Smooth muscle cell (in vitro differentiated cells): ENCODE measurements around the gene PNISR. TPM values are rescaled to one million over a fixed set of nuclear protein-coding genes. Genes with fewer than 3 reads are reported as not detected.

Experiments used
- DNase-seq: peaks from one replicate; lab custom pipeline; 2025; ENCODE audit not compliant: unreplicated experiment; lab: John Stamatoyannopoulos, UW
- H2AFZ ChIP-seq: fragments of 200-600 bp; sonication (generic); 2 replicates; pipeline ENCODE4 v1.6.0; 2016; ENCODE audit warnings: antibody characterized with exemption, low read depth, mild to moderate bottlenecking
- H3F3A ChIP-seq: fragments of 200-600 bp; sonication (generic); 2 replicates; pipeline ENCODE4 v1.6.0; 2017; ENCODE audit warnings: antibody characterized with exemption, low read depth
- H3K27ac ChIP-seq: fragments of 200-600 bp; sonication (generic); 2 replicates; pipeline ENCODE4 v1.5.1; 2016; ENCODE audit warnings: low read depth, mild to moderate bottlenecking
- H3K27me3 ChIP-seq: fragments of 200-600 bp; sonication (generic); 2 replicates; pipeline ENCODE4 v1.6.1; 2016; ENCODE audit warnings: low read depth, mild to moderate bottlenecking
- H3K36me3 ChIP-seq: fragments of 200-600 bp; sonication (generic); 2 replicates; pipeline ENCODE4 v1.5.1; 2016; ENCODE audit warnings: low read depth
- H3K4me1 ChIP-seq: fragments of 200-600 bp; sonication (generic); 2 replicates; pipeline ENCODE4 v1.5.1; 2016; ENCODE audit warnings: low read depth
- H3K4me2 ChIP-seq: fragments of 200-600 bp; sonication (generic); 2 replicates; pipeline ENCODE4 v1.6.0; 2016; ENCODE audit warnings: mild to moderate bottlenecking
- H3K4me3 ChIP-seq: fragments of 200-600 bp; sonication (generic); 2 replicates; pipeline ENCODE4 v1.5.1; 2016; ENCODE audit warnings: mild to moderate bottlenecking
- H3K79me2 ChIP-seq: fragments of 200-600 bp; sonication (generic); 2 replicates; pipeline ENCODE4 v1.6.0; 2016; ENCODE audit warnings: low read depth, mild to moderate bottlenecking
- H3K9ac ChIP-seq: fragments of 200-600 bp; sonication (generic); 2 replicates; pipeline ENCODE4 v1.6.0; 2016; ENCODE audit warnings: low read depth
- H3K9me3 ChIP-seq: fragments of 200-600 bp; sonication (generic); replicated peaks from 2 replicates; pipeline ENCODE4 v1.5.1; 2016; ENCODE audit warnings: low read depth
- H4K20me1 ChIP-seq: fragments of 200-600 bp; sonication (generic); 2 replicates; pipeline ENCODE4 v1.6.0; 2016; ENCODE audit warnings: low read depth
- WGBS: methylation state at CpG from one replicate; pipeline ENCODE4 v1.1.7; 2016; ENCODE audit warnings: low lambda C conversion rate; 5-methylcytosine and 5-hydroxymethylcytosine counted together
- polyA plus RNA-seq: library from polyadenylated mRNA; unstranded; fragments of >200 nt; fragmentation: Nextera tagmentation; extraction: Ambion mirVana; gene quantifications from 2 replicates; pipeline ENCODE4 v1.2.1, GENCODE V29; 2016
- total RNA-seq: library from RNA; depleted of rRNA; stranded (reverse); fragments of >200 nt; gene quantifications from 2 replicates; pipeline ENCODE4 v1.2.3, GENCODE V29; 2014
- TF ChIP-seq, protein P1 (sequence below): fragments of 200-600 bp; sonication (generic); IDR thresholded peaks from 2 replicates; pipeline ENCODE4 v1.5.1; 2017; ENCODE audit warnings: borderline replicate concordance, mild to moderate bottlenecking, antibody characterized with exemption; ENCODE audit not compliant: insufficient read depth, poor library complexity, severe bottlenecking

The PNISR gene
- total and polyA plus RNA-seq, 2 experiments from 2014 or later = 52.6 to 119 TPM

DNA sequence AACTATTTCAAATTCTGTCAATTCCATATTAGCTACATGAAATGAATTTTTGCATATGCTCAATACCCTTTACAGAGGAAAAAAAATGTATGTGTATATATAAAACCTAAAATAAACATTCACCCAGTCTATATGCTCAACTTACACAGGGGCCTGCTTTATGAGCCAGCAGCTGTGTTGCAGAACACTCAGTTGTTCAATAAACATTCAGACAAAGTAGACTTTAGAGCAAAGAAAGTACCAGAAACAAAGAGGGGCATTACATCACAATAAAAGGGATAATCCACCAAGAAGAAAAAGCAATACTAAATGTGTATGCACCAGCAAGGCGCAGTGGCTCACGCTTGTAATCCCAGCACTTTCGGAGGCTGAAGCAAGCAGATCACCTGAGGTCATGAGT, 40.6 kb downstream of the PNISR start:
- H3K9me3 ChIP-seq = no peaks in the 10 kb centered on the region
- H3K36me3 ChIP-seq = no peaks in the 10 kb centered on the region
- DNase-seq = no peak
- H3K79me2 ChIP-seq = no peaks in the 10 kb centered on the region
- no peak overlapping the region for H3K27ac ChIP-seq
- 93% methylated on average over 3 of the region's 3 CpGs for WGBS
- TF ChIP-seq, protein P1, sequence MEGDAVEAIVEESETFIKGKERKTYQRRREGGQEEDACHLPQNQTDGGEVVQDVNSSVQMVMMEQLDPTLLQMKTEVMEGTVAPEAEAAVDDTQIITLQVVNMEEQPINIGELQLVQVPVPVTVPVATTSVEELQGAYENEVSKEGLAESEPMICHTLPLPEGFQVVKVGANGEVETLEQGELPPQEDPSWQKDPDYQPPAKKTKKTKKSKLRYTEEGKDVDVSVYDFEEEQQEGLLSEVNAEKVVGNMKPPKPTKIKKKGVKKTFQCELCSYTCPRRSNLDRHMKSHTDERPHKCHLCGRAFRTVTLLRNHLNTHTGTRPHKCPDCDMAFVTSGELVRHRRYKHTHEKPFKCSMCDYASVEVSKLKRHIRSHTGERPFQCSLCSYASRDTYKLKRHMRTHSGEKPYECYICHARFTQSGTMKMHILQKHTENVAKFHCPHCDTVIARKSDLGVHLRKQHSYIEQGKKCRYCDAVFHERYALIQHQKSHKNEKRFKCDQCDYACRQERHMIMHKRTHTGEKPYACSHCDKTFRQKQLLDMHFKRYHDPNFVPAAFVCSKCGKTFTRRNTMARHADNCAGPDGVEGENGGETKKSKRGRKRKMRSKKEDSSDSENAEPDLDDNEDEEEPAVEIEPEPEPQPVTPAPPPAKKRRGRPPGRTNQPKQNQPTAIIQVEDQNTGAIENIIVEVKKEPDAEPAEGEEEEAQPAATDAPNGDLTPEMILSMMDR = no peak
- H3K9ac ChIP-seq = no peak overlapping the region
- no peaks in the 10 kb centered on the region for H3K4me1 ChIP-seq
- H3F3A ChIP-seq = no peaks in the 10 kb centered on the region
- no peaks in the 10 kb centered on the region for H4K20me1 ChIP-seq
- no peak overlapping the region for H3K4me3 ChIP-seq
- no peak overlapping the region for H3K4me2 ChIP-seq
- H3K27me3 ChIP-seq = no peaks in the 10 kb centered on the region
- no peak overlapping the region for H2AFZ ChIP-seq

DNA sequence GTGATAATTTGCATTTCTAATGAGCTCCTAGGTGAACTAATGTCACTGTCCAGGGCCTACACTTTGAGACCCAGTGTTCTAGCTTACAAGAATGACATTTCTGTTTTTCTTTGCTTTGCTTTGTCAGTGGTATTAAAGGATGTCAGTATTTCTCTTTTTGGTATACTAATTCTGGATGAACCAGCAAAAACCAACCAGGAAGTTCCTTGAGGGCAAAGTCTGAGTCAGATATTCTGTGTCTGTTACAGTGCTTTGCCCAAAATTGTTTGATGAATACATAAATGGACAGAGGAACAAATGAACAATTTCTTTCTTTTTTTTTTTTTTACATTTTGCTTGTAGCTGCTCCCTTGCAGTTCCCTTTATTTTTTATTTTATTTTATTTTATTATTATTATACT, 46.5 kb downstream of the PNISR start:
- Histone ChIP-seq H3K27ac (no peak overlapping the region), H2AFZ (no peak overlapping the region), H3K9ac (no peak overlapping the region), H3K79me2 (no peaks in the 10 kb centered on the region), H3K27me3 (no peaks in the 10 kb centered on the region), H4K20me1 (no peaks in the 10 kb centered on the region), H3K9me3 (no peaks in the 10 kb centered on the region), H3K36me3 (no peaks in the 10 kb centered on the region), H3K4me1 (no peaks in the 10 kb centered on the region), H3K4me3 (no peak overlapping the region), H3K4me2 (no peak overlapping the region), H3F3A (no peaks in the 10 kb centered on the region)
- DNase-seq = no peak
- TF ChIP-seq, protein P1 = no peak

DNA sequence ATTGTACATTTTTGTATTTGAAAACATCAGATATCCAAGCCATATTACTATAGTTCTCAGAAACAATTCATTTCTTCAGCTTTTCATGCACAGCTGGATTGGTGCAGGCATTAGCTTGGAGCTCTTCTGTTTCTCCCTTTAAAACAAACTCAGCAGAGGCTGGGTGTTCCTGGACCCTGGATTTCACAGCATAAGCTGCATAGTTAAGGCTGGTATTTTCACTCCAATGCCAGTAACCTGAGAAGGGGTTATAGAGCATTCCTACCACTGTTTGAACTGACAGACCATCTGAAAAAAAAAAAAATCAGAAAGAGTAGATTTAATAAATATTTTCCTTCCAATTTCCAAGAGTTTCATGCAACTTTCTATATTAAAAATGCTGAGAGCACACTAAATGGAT, 55.6 kb downstream of the PNISR start:
- no peaks in the 10 kb centered on the region for H3K27me3 ChIP-seq
- no peaks in the 10 kb centered on the region for H3F3A ChIP-seq
- no peak overlapping the region for H3K27ac ChIP-seq
- no peak overlapping the region for H3K4me3 ChIP-seq
- DNase-seq = no peak
- H3K36me3 ChIP-seq = no peaks in the 10 kb centered on the region
- TF ChIP-seq, protein P1 = no peak
- no peaks in the 10 kb centered on the region for H3K9me3 ChIP-seq
- no peak overlapping the region for H3K9ac ChIP-seq
- no peak overlapping the region for H3K4me2 ChIP-seq
- no peaks in the 10 kb centered on the region for H3K79me2 ChIP-seq
- no peaks in the 10 kb centered on the region for H4K20me1 ChIP-seq
- H2AFZ ChIP-seq = no peak overlapping the region
- peaks cover 11% of the 10 kb centered on the region for H3K4me1 ChIP-seq

DNA sequence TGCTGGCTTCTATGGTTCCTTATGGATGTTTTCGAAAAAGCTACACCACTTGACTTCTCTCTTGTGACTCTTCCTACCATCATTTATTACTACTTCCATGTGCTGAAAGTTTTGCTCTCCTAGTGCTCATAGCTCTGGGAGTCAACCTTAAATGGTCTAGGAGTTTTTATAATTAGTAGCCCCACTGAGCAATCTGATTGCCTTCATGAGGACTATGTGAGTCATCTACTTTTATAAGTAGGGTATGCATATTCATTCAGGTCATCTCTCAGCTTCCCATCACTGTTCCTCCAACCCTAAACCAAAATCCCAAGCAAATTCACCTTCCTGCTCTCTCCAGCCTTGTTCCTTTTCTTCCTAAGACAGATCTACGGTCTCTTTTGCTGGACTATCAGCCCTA, 58.3 kb downstream of the PNISR start:
- H3K79me2 ChIP-seq = no peaks in the 10 kb centered on the region
- H3K9me3 ChIP-seq = no peaks in the 10 kb centered on the region
- TF ChIP-seq, protein P1 = no peak
- H2AFZ ChIP-seq = no peak overlapping the region
- H3K4me2 ChIP-seq = no peak overlapping the region
- no peak overlapping the region for H3K4me3 ChIP-seq
- peaks cover 11% of the 10 kb centered on the region for H3K4me1 ChIP-seq
- DNase-seq = no peak
- H3K27ac ChIP-seq = no peak overlapping the region
- no peak overlapping the region for H3K9ac ChIP-seq
- H3F3A ChIP-seq = no peaks in the 10 kb centered on the region
- H4K20me1 ChIP-seq = no peaks in the 10 kb centered on the region
- no peaks in the 10 kb centered on the region for H3K27me3 ChIP-seq
- H3K36me3 ChIP-seq = no peaks in the 10 kb centered on the region
- WGBS = 93% methylated on average over 2 of the region's 2 CpGs
